ENCODE results near the gene KLF12.

Gene KLF12

GRCh38 chr13:74134777-74135325 lies 647 bp upstream of the KLF12 start:
- peak; percentile 90 for DNase-seq

DNA sequence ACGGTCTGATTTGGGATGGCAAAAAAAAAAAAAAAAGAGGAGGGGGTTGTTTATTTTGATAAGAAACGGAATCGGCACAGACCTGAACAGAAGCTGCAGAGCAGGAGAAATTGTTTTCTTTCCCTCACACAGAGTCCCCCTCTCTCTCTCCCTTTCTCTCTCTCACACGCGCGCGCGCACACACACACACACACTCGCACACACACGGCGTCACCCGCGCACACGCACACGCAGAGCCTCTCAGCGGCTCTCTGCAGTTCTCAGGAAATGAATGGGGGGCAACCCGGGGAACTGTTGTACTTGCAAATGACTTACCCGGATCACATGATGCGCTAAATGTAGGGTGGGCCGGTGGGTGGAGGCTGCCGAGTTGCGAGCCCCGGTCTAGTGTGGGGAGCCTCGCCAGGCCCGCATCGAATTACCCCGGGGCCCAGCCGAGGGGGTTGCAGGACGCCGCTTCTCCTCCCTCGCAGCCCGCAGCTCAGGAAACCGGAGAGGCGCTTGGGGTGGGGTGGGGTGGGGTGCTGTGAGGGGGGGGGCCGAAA lies 475 bp downstream of the KLF12 start:
- DNase-seq: peak; percentile 92

- peak; percentile 86 for DNase-seq
These were observed 1.2 kb downstream of the KLF12 start for GRCh38 chr13:74132776-74133656.

- DNase-seq: peak; percentile 43
These were observed 1.9 kb downstream of the KLF12 start for GRCh38 chr13:74132152-74132775.

DNA sequence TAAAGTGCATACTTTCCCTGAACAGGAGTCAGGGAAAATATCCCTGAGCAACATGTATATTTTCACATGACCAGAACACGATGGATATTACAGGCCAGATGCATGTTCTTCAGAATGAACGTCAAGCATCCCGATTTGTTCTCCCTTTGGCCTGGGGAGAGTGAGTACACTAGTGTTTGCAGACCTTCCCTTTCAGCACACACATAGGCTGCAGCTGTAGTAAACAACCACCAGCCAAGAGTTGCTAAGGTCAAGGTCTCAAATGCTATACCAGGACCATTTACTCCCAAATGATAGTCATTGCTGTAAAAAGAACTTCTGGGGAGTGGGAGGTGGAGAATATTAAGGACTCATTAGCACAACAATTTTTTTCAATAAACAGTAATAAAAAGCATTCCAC lies 3.0 kb downstream of the KLF12 start:
- no peak for DNase-seq

DNA sequence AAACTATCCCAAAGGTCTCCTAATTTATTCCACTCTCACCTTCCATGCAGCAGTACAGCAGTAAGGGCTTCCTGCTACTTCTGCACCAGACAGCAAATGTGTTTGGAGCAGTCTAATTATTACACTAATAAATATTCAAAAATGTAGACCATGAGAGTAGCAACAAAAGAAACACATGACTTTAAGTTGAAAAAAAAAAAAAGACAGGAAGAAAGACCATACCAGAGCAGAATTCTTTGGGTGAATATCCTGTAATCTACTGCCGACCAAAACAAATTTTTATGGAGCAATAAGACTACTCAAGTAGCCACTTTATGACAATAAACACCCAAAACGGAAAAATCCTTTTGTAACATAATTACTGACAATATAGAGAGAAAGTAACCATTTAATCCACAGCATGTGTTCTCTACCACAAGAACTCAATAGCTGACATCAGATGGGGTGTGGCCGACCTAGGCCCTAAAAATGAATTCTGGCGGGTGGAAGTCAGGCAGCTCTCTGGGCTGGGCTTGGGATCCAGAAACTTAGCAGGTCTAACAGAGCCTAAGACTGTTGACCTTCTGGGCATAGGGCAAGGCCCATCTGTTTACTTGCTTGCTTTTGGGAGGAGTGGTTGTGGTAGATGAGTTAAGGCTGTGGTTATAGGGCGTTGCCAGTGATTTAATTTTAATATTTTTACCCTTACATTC lies 4.6 kb downstream of the KLF12 start:
- no peak for DNase-seq

- DNase-seq: no peak
These were observed 5.9 kb downstream of the KLF12 start for GRCh38 chr13:74128156-74128767.

- DNase-seq: no peak
These were observed 15.9 kb downstream of the KLF12 start for GRCh38 chr13:74118328-74118727.

DNA sequence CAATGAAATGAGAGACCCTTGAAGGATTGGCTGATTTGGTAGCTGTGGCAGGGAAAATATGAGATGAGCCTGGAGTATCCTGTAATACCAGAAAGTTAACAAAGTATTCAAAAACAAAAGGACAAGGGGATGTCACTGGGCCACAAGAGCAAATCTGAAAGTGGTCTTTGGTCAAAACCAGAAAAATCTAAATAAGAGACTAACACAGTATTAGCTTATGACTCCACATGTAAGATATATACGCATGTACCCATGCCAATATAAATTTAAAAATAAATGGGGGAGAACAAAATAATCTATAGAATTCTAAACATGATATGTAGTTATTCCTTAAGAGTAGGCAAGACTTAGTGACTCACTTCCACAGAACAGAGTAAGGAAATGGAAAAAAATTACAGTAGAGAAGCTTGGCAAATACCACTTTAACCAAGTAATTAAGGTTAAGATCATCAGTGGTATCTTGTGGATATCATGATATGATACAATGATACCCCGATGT lies 16.9 kb downstream of the KLF12 start:
- no peak for DNase-seq

DNA sequence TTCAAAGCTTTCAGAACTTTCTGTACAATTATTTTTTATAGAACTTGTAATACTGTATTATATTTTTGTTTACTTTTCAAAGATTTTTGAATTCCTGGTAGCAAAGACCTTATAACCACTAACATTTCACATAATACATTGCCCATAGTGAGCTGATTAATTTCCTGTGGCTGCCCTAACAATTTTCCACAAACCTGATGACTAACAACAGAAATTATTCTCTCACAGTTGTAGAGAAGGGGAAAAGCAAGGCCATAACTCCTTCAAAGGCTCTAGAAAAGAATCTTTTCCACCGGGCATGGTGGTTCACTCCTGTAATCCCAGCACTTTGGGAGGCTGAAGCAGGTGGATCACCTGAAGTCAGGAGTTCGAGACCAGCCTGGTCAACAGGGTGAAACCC lies 19.1 kb downstream of the KLF12 start:
- no peak for DNase-seq

DNA sequence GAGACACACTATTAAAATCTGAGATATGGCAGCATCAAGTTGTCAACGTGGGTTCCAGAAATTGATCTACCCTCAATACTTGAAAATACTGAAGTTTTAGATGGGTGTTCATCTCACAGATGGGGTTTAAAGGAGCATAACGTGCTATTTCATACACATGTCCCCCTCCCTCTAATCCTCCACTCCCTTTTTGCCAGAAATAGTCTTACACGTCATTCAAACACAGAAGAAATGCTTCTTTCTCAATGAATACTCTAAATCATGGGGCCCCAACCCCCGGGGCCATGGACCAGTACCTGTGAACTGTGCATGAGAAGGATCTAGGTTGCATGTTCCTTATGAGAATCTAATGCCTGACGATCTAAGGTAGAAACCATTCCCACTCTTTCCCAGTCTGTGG lies 19.6 kb downstream of the KLF12 start:
- DNase-seq: no peak

DNA sequence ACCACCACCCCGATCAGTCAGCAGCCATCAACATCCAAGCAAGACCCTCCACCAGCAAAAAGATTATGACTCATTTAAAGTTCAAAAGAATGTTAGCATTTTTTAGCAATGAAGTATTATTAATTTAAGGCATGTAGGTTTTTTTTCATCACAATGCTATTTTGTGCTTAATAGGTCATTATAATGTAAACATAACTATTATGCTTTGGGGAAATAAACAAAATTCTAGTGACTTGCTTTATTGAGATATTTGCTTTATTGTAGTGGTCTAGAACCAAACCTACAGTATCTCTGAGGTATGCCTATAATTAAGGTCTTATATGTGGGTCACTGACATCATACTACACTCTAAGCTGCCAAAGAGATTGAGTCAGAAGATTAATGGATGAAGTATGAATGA lies 20.0 kb downstream of the KLF12 start:
- no peak for DNase-seq

DNA sequence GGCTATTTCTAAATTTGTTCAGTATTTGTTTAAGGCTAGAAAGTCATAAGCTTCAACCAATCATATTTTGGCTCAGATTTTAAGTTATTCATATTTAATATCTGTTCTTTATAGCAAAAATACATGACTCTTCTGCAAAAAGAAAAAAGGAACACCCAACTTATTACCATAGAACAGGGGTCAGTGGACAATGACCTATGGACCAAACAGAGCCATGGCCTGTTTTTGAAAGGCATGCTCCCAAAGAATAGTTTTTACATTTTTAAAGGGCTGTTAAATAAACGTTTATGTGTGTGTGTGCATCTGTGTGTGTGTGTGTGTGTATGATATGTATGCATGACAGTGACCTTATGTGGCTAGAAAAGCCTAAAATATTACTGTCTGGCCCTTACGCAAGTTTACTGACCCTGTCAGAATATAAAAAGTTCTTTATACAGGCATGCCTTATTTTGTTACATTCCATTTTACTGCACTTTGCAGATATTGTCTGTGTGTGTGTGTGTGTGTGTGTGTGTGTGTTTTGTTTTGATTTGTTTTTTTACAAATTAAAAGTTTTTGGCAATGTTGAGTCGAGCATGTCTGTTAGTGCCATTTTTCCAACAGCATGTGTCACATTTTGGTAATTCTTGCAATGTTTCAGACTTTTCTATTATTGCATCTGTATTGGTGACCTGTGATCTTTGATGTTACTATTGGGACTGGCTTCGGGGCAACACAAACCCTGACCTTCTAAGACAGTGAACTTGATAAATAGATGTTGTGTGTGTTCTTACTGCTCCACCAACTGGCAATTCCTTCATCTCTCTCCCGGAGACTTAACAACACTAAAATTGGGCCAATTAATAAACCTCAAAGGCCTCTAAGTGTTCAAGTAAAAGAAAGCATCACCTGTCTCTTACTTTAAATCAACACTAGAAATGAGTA lies 22.0 kb downstream of the KLF12 start:
- DNase-seq: no peak

DNA sequence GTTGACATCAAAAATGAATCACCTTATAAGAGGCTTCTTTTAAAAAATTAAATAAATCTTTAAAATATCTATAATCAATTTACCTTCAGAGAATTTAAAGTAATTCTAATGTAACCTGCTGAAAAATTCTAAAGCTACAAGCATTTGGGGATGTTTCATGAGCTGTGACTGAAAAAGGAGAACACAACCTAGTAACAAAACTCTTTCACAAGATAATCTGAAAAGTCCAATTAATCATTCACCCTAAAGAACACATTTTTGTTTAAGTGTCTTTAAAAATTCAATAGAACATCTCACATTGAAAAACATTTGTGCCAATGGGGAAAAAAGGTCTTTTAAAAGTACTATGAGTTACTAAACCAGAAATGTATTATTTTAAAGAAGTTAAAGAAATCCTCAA lies 22.8 kb downstream of the KLF12 start:
- no peak for DNase-seq

GRCh38 chr13:74110053-74110452 lies 24.2 kb downstream of the KLF12 start:
- no peak for DNase-seq

DNA sequence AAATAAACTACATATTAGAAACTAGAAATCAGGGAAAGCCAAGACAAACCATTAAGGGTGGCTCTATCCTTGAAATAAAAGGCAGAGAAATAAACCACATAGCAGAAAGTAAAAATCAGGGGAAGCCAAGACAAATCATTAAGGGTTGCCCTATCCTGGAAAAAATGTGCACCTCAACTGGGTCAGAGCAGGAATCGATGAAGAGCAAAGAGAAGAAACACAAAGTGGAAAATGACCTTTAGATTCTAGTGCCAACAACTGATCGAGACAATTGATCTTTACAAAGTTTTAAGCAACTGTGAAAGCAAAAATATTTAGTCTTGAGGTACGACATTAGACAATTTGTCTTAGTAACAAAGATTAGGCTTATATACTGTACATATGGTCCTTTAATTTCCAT lies 26.6 kb downstream of the KLF12 start:
- DNase-seq: no peak

DNA sequence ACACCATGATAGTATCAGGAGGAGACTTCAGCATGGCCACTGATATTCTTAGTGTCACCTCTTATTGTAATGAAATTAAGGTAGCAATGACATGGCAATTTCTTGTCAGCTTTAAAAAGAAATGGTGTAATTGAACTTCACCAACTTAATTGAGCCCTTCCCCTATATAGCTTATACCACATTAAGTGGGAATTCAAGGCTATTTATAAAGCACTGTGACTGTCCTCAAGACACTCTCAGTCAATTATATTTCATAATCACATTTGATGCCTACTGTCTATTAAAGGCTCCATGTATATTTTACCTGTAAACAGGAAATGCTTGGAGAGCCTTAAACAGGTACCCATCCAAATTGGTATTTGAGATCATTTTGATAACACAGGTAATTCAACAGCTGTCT lies 28.3 kb downstream of the KLF12 start:
- no peak for DNase-seq

DNA sequence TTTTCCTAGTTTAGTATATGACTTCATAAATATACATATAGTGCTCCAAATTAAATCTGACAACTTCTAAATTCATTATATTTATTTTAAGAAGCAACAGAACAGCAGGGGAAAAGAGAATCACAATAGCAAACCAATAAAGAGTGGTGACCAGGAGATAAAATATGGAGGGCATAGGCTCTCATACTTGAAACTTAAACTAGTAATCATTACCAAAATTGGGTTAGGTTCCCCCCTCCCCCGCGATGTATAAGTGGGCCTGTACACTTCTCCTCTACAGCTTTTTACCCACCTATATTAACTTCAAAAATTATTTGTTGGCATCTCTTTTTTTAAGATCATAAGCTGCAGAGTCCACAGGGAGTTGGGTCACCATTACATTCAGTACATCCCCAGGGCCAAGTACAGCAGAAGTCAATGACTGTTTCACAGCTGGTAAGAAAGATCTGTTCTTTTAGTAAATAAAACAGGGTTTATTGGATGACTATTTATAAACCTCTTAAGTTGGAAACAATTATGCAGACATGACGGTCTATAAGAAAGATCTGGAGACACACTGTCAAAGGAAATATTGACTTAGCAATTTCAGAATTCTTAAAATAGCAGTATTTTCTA lies 29.4 kb downstream of the KLF12 start:
- DNase-seq: no peak

GRCh38 chr13:74103970-74104555 lies 30.1 kb downstream of the KLF12 start:
- DNase-seq: no peak

GRCh38 chr13:74103196-74103595 lies 31.0 kb downstream of the KLF12 start:
- no peak for DNase-seq

DNA sequence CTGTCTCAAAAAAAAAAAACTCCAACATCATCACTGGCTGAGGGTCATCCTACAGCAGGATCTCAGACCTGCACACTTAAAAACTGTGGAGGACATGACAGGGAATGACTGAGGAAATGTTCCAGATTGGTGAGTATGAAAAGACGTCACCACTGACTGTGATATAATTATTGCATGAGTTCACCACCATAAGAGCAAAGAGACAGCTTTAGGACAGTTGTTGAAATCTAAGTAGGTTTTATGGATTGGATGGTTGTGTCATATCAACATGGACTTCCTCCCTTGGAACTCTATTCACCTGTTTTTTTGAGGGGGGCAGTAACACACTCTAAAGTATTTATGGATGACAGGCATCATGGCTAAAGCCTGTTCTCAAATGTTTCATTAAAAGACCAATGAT lies 31.5 kb downstream of the KLF12 start:
- no peak for DNase-seq

Measured in retina (tissue), 1 donor.